WERI-Rb-1 (cell line): ENCODE results near the gene TRAPPC3L.

Experiments used
- DNase-seq: peaks from one replicate; pipeline ENCODE4 v3.0.0-alpha.2; 2020
- H3K27ac ChIP-seq: fragments of 250-450 bp; sonication (Bioruptor Pico); 2 replicates; pipeline ENCODE4 v1.5.1; 2020; ENCODE audit warnings: mild to moderate bottlenecking, moderate library complexity
- H3K27me3 ChIP-seq: fragments of 250-450 bp; sonication (Bioruptor Pico); 2 replicates; pipeline ENCODE4 v1.5.1; 2021; ENCODE audit warnings: mild to moderate bottlenecking, low read depth, moderate library complexity; ENCODE audit not compliant: insufficient read depth, severe bottlenecking
- H3K36me3 ChIP-seq: fragments of 250-450 bp; sonication (Bioruptor Pico); 2 replicates; pipeline ENCODE4 v1.5.1; 2020; ENCODE audit warnings: mild to moderate bottlenecking, moderate library complexity
- H3K4me3 ChIP-seq: 2 replicates; pipeline ENCODE4 v1.5.1; 2011; ENCODE audit warnings: low read depth, mild to moderate bottlenecking, control low read depth, low read length
- H3K9me3 ChIP-seq: fragments of 250-450 bp; sonication (Bioruptor Pico); 2 replicates; pipeline ENCODE4 v1.5.1; 2021; ENCODE audit warnings: mild to moderate bottlenecking, moderate library complexity; ENCODE audit not compliant: severe bottlenecking
- CTCF ChIP-seq: IDR thresholded peaks from 2 replicates; pipeline ENCODE4 v1.5.1; 2011; ENCODE audit warnings: low read depth, mild to moderate bottlenecking, control low read depth, inconsistent platforms, low read length

Gene TRAPPC3L

GRCh38 chr6:116562614-116563013, 17.1 kb upstream of the TRAPPC3L start:
- no peak for DNase-seq
- Histone ChIP-seq H3K36me3 (no peaks in the 10 kb centered on the region), H3K27me3 (no peaks in the 10 kb centered on the region), H3K4me3 (no peak overlapping the region), H3K27ac (no peak overlapping the region), H3K9me3 (no peaks in the 10 kb centered on the region)
- no peak for TF ChIP-seq CTCF

- no peak for DNase-seq
- no peaks in the 10 kb centered on the region for H3K36me3 ChIP-seq
- H3K4me3 ChIP-seq = no peak overlapping the region
- H3K9me3 ChIP-seq = no peaks in the 10 kb centered on the region
- no peak for TF ChIP-seq CTCF
- H3K27ac ChIP-seq = no peak overlapping the region
- H3K27me3 ChIP-seq = no peaks in the 10 kb centered on the region
These were observed 16.5 kb upstream of the TRAPPC3L start for GRCh38 chr6:116562019-116562403.

GRCh38 chr6:116561377-116562018, 16.0 kb upstream of the TRAPPC3L start:
- peak; percentile 76 for TF ChIP-seq CTCF
- Histone ChIP-seq H3K4me3 (no peak overlapping the region), H3K27ac (no peak overlapping the region), H3K9me3 (no peaks in the 10 kb centered on the region), H3K36me3 (no peaks in the 10 kb centered on the region), H3K27me3 (no peaks in the 10 kb centered on the region)
- DNase-seq = peak; percentile 69

GRCh38 chr6:116560130-116560529, 14.6 kb upstream of the TRAPPC3L start:
- Histone ChIP-seq H3K27me3 (no peaks in the 10 kb centered on the region), H3K9me3 (no peaks in the 10 kb centered on the region), H3K36me3 (no peaks in the 10 kb centered on the region), H3K4me3 (no peak overlapping the region), H3K27ac (no peak overlapping the region)
- TF ChIP-seq CTCF = no peak
- DNase-seq = no peak

GRCh38 chr6:116557893-116558292, 12.4 kb upstream of the TRAPPC3L start:
- Histone ChIP-seq H3K27me3 (no peaks in the 10 kb centered on the region), H3K36me3 (no peaks in the 10 kb centered on the region), H3K9me3 (no peaks in the 10 kb centered on the region), H3K27ac (no peak overlapping the region), H3K4me3 (no peak overlapping the region)
- no peak for TF ChIP-seq CTCF
- DNase-seq = no peak

GRCh38 chr6:116556814-116557415, 11.4 kb upstream of the TRAPPC3L start:
- Histone ChIP-seq H3K9me3 (no peaks in the 10 kb centered on the region), H3K4me3 (no peak overlapping the region), H3K36me3 (no peaks in the 10 kb centered on the region), H3K27me3 (no peaks in the 10 kb centered on the region), H3K27ac (no peak overlapping the region)
- no peak for TF ChIP-seq CTCF
- no peak for DNase-seq
